Measurements from ENCODE around the gene TMEM271. TPM values are rescaled to one million over a fixed set of nuclear protein-coding genes. Genes with fewer than 3 reads are reported as not detected.

The TMEM271 gene
- total and polyA plus RNA-seq, 2 donors (not counting 3 experiments of a cell fraction or from before 2014, with no cell fraction given), result not detected

DNA sequence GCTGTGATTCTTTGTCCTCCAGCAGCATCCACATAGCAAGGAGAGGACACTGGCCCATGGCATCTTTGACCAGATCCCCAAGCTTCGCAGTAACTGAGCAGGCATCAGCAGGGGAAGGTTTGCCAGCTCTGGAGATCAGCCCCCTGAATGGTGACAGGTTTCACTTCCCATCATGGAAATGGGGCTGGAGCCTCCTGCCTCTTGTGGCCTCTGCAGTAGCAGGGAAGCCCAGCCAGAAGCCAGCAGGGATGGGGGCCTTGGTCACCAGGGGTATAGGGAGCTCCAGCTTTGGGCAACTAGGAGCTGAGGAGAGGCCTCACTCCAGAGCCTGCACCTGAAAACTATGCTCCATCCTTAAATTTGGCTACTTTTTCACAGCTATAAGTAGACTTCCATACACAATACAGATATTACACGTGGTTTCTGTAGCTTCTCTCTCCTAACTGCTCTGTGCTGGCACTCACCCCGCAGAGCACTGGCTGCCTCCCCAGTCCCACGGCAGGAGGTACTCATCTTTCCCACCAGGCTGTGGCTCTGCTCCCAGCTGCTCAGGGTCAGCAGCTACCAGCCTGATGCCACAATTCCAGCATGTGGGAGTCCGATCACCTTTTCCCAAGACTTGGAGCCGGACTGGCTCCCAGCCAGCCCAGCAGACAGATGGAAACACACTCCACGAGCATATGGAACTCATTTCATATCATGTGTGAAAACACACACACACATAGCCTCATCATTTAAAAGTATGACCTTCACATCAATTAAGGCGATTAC lies 2.8 kb downstream of the TMEM271 start:
- Histone ChIP-seq H4K20me1 (replicated peaks; ENCODE audit: control insufficient read depth, extremely low read depth, insufficient read depth, low read length) (no peaks in the 10 kb centered on the region), H3K9me1 (replicated peaks; ENCODE audit: control insufficient read depth, extremely low read depth, insufficient read depth, low read length) (no peaks in the 10 kb centered on the region), H2AFZ (ENCODE audit: low read depth, low read length) (no peak overlapping the region), H3K4me3 (replicated peaks in 1 of 3; ENCODE audit: insufficient read depth in 1 of 3, low read depth in 1 of 3, low read length in 3 of 3) (no peak overlapping the region), H3K27me3 (ENCODE audit: control insufficient read depth in 2 of 2, insufficient read depth in 2 of 2, low read length in 2 of 2) (peaks cover 23 to 33% of the 10 kb centered on the region in 2 experiments), H3K27ac (ENCODE audit: insufficient read depth, low read depth, low read length) (no peak overlapping the region), H3K36me3 (ENCODE audit: control insufficient read depth in 2 of 2, extremely low read depth in 1 of 2, insufficient read depth in 2 of 2, low read length in 2 of 2) (no peaks in the 10 kb centered on the region), H3K9me3 (replicated peaks; ENCODE audit: control insufficient read depth, insufficient read depth, low read length) (no peaks in the 10 kb centered on the region), H3K4me2 (ENCODE audit: insufficient read depth, low read length) (no peak overlapping the region), H3K4me1 (ENCODE audit: control insufficient read depth, extremely low read depth, insufficient read depth, low read length) (no peaks in the 10 kb centered on the region), H3K9ac (replicated peaks; ENCODE audit: extremely low read depth, insufficient read depth, low read length) (no peak overlapping the region), H3K79me2 (ENCODE audit: control insufficient read depth, insufficient read depth, low read length) (no peaks in the 10 kb centered on the region)
- TF ChIP-seq EZH2 (IDR thresholded peaks at IDR 0.05; ENCODE audit: borderline replicate concordance, low read depth, low read length, severe bottlenecking), result no peak
- no peak for TF ChIP-seq JUN (IDR thresholded peaks at IDR 0.05; ENCODE audit: borderline replicate concordance, insufficient read depth, insufficient read length, low read depth)
- TF ChIP-seq GATA2 (IDR thresholded peaks at IDR 0.05; ENCODE audit: insufficient read depth, insufficient read length, low read depth, low read length), result no peak
- TF ChIP-seq POLR2AphosphoS5 (IDR thresholded peaks at IDR 0.05; ENCODE audit: insufficient read depth, low read depth, low read length), result no peak
- TF ChIP-seq FOS (IDR thresholded peaks at IDR 0.05; ENCODE audit: borderline replicate concordance, insufficient read depth, low read length), result no peak
- no peak for TF ChIP-seq MAX (IDR thresholded peaks at IDR 0.05; ENCODE audit: insufficient read depth, insufficient read length)
- DNase-seq (ENCODE audit: low read depth, low spot score) (no peak), FAIRE-seq (no peak)
- intact Hi-C loops (cut with micrococcal nuclease), result no loop called here
- dilution Hi-C loops (cut with MboI; ENCODE audit: extremely low pct_ligation_motif_present, low sequenced_read_pairs), result no loop called here
- no TSS peak for BruUV-seq (replicated peaks)
- CTCF ChIA-PET, result no interaction called here
- POLR2A ChIA-PET, result no interaction called here

- dilution Hi-C loops (cut with MboI; ENCODE audit: extremely low pct_ligation_motif_present, low sequenced_read_pairs) (no loop called here), intact Hi-C loops (cut with micrococcal nuclease) (no loop called here)
- POLR2A ChIA-PET, result no interaction called here
These were observed 3.5 kb downstream of the TMEM271 start for GRCh38 chr4:572594-572993.

More at GRCh38 chr4:572594-572993, 3.5 kb downstream of the TMEM271 start:
- Histone ChIP-seq H3K4me3 (replicated peaks in 1 of 3; ENCODE audit: insufficient read depth in 1 of 3, low read depth in 1 of 3, low read length in 3 of 3) (no peak overlapping the region), H3K36me3 (ENCODE audit: control insufficient read depth in 2 of 2, extremely low read depth in 1 of 2, insufficient read depth in 2 of 2, low read length in 2 of 2) (no peaks in the 10 kb centered on the region), H3K79me2 (ENCODE audit: control insufficient read depth, insufficient read depth, low read length) (no peaks in the 10 kb centered on the region), H3K9me1 (replicated peaks; ENCODE audit: control insufficient read depth, extremely low read depth, insufficient read depth, low read length) (no peaks in the 10 kb centered on the region), H3K9me3 (replicated peaks; ENCODE audit: control insufficient read depth, insufficient read depth, low read length) (no peaks in the 10 kb centered on the region), H3K4me2 (ENCODE audit: insufficient read depth, low read length) (no peak overlapping the region), H3K27me3 (ENCODE audit: control insufficient read depth in 2 of 2, insufficient read depth in 2 of 2, low read length in 2 of 2) (peaks cover 16 to 26% of the 10 kb centered on the region in 2 experiments), H3K4me1 (ENCODE audit: control insufficient read depth, extremely low read depth, insufficient read depth, low read length) (no peaks in the 10 kb centered on the region), H2AFZ (ENCODE audit: low read depth, low read length) (no peak overlapping the region), H3K9ac (replicated peaks; ENCODE audit: extremely low read depth, insufficient read depth, low read length) (no peak overlapping the region), H4K20me1 (replicated peaks; ENCODE audit: control insufficient read depth, extremely low read depth, insufficient read depth, low read length) (no peaks in the 10 kb centered on the region), H3K27ac (ENCODE audit: insufficient read depth, low read depth, low read length) (no peak overlapping the region)
- BruUV-seq (replicated peaks), result no TSS peak
- DNase-seq (ENCODE audit: low read depth, low spot score), result no peak
- TF ChIP-seq EZH2 (IDR thresholded peaks at IDR 0.05; ENCODE audit: borderline replicate concordance, low read depth, low read length, severe bottlenecking) (no peak), POLR2AphosphoS5 (IDR thresholded peaks at IDR 0.05; ENCODE audit: insufficient read depth, low read depth, low read length) (no peak), GATA2 (IDR thresholded peaks at IDR 0.05; ENCODE audit: insufficient read depth, insufficient read length, low read depth, low read length) (no peak), MYC (IDR thresholded peaks at IDR 0.05; ENCODE audit: low read depth, low read length) (no peak), MAX (IDR thresholded peaks at IDR 0.05; ENCODE audit: insufficient read depth, insufficient read length) (no peak)
- FAIRE-seq, result no peak
- CTCF ChIA-PET, result no interaction called here

Data from endothelial cell of umbilical vein (primary cell).